Activated CD8-positive, alpha-beta memory T cell treated with anti-CD3 and anti-CD28 coated beads, Interleukin-2, amount 50 U/mL, for 24 hours (primary cell): ENCODE data around the gene UGT1A4.

Experiments
- DNase-seq: peaks from one replicate; pipeline ENCODE4 v3.0.0-alpha.2; 2020; ENCODE audit errors: extremely low read depth

Gene UGT1A4

GRCh38 chr2:233718552-233718951 is at the start of gene UGT1A4:
Gene UGT1A4 (plus strand): TSS chr2:233718736. CDS start chr2:233718821, 85 bp downstream.
- no peak for DNase-seq

DNA sequence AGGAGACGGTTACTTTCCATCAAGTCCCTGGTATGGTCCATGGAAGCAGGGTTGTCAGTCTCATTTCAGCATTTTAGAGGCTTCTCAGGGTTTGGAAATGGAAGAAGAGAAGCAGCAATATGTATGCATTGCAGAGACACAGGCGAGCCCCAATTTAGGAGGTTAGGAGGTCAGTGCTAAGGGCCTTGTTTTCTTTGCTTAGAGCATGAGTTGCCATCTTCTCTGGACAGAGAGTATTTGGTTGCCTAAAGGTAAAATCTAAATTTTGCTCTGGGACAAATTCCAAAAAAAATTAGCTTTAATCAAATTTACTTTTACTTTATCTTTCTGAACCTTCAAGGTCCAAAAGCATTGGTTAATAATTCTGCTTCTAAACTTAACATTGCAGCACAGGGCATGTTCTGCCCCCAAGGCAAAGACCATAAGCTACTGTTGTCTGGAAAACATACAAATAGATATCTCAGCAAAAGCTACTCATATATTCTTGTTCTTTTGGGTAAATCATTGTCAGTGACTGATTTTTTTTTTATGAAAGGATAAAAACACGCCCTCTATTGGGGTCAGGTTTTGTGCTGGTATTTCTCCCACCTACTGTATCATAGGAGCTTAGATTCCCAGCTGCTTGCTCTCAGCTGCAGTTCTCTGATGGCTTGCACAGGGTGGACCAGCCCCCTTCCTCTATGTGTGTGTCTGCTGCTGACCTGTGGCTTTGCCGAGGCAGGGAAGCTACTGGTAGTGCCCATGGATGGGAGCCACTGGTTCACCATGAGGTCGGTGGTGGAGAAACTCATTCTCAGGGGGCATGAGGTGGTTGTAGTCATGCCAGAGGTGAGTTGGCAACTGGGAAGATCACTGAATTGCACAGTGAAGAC is 47.0 kb upstream of the UGT1A4 start, which contains the start of gene UGT1A9:
Gene UGT1A9 (plus strand): TSS at position 609 of the 872 bp plus-strand sequence. CDS start 37 bp downstream, at position 646.
- no peak for DNase-seq

DNA sequence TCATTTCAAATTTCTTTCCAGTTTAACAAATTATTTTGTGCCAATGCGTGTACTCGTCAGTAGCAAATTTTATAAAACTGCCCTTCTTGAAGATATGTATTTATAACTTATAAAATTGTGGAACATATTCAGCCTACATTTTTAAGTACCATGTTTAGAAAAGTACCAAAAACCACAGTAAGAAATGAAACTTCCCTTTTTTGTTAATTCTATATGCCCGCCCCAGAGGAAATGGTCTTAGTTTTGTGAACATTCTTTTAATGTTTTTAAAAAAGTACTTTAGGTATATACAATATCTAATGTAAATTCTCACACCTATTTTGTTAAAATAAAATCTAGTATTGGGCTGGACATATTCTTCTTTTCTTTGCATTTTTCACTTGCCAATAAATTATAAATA is 45.6 kb upstream of the UGT1A4 start:
- no peak for DNase-seq

DNA sequence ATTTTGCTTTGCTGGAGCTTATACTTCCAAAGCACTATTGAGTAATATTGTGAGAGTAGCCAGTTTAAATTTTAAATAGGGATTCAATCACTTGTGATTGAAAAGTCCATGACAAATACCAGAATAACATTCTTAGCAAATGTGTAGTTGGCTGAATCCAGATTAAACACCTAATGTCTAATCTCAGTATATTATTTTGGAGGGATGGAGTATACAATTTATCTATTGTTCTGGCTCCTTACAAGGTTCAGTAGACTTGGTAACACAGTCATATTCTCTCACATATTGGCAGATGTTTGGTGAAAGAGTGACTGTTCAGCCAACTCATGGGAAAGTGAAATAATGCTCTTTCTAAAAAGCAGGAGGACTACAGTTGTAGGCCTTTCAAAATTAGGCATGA is 44.6 kb upstream of the UGT1A4 start:
- no peak for DNase-seq

- no peak for DNase-seq
Measured at GRCh38 chr2:233674314-233674713, 44.2 kb upstream of the UGT1A4 start.

DNA sequence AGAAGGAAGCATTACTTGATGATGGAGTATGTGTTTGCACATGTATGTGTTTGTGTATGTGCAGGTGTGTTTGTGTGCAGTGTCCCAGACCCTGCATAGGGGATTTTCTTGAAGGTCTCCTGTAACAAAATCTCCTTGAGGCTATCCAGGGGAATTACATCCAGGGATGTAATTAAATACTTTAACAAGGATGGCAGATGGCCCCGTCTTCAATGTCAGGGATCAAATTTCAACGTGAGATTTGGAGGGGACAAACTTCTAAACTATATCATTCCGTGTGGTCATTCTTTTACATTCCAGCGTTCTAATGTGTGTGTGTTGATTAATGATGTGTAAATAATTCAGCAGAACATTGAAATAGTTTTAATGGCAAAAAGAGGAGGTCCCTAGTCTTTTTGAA is 43.5 kb upstream of the UGT1A4 start:
- DNase-seq: no peak

GRCh38 chr2:233676046-233676445 is 42.5 kb upstream of the UGT1A4 start:
- DNase-seq: no peak

DNA sequence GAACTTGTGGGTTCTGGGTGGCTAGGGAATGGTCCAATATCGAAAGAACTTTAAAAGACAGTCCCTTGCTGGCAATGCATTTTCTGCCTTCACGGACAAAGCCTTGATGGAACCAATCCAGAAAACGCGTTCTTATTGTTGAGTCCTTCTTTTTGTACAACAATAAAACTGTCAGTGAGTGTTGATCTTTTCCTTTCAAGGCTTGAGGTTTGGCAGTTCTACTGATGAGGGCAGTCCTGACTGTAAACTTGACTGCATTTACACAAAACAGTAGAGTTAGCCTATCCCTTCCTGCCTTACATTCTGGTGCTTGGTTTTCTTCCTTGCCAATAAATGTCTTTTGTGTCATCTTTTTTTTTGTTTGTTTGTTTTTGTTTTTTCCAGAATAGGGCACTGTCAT is 39.3 kb upstream of the UGT1A4 start:
- DNase-seq: no peak

DNA sequence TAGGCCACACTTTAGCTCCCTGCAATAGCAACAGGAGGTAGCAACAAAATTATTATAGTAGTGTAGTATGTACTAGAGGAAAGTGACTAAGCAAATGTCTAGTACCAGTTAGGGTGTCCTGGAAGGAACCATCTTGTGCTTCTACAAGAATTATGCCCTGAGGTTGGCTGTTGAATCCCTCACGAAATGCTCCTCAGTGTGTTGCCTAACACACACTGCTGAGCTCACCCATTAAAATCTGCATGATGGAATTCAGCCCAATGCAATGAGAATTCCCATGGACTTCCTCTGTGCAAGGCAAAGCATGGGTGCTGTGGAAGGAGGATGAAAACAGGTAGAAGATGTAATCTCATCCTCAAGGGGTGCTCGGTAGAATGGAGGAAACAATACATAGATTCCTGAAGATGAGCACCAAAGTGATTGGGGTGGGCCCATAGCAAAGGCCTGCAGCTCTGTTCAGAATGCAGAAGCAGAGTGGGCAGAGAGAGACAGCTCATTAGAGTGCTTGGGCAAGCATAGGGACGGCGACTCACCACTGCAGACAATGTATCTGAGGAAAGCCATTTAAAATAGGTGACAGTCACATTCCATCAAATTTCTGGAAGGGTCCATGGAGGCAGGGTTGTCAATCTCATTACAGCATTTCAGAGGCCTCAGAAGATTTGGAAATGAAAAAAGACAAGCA is 38.0 kb upstream of the UGT1A4 start:
- DNase-seq: no peak

DNA sequence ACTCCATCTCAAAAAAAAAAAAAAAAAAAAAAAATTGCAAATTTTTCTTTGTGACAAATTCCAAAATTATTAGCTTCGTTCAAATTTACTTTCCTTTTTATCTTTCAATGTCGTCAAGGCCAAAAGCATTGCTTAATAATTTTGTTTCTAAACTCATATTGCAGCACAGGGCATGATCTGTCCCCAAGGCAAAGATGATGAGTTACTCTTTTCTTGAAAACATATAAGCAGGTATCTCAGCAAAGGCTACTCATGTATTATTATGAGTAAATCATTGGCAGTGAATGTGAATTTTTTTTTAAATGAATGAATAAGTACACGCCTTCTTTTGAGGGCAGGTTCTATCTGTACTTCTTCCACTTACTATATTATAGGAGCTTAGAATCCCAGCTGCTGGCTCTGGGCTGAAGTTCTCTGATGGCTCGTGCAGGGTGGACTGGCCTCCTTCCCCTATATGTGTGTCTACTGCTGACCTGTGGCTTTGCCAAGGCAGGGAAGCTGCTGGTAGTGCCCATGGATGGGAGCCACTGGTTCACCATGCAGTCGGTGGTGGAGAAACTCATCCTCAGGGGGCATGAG is 36.9 kb upstream of the UGT1A4 start, which contains the start of gene UGT1A7:
Gene UGT1A7 (plus strand): TSS at position 381 of the 579 bp plus-strand sequence. CDS start 37 bp downstream, at position 418.
- DNase-seq: no peak

DNA sequence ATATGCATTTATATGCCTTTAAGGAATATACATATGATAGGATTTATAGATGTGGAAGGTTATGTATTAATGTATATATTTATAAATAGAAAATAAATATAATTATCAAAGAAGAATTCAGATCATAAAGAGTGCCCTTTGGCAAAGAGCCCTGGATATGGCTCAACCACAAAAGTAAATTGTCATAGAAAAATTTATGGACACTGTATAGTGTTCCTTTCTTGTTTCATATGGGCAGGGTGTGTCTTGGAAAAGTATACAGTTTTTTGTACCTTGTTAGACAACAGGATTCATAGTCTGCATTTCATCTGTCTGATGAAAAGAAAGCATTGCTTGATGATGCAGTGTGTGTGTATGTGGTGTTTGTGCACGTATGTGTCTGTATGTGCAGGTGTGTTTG is 33.9 kb upstream of the UGT1A4 start:
- no peak for DNase-seq

GRCh38 chr2:233686928-233687327 is 31.6 kb upstream of the UGT1A4 start:
- DNase-seq: no peak

DNA sequence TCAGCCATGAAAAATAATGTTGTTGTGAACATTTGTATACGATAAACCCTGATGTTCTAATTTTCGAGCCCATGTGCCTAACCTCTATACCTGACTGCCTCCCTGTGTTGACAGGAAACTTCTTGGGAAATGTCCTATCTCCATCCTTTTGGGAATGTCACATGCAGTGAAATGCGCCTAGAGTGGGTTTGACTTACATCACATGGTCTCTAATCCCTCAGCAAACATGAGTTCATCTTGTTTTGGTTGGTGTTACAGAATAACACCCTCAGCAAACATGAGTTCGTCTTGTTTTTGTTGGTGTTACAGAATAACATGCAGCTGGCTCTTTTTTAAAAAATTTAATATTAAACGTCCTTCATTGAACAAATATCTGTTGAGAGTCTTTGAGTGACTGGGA is 30.2 kb upstream of the UGT1A4 start:
- DNase-seq: no peak

- DNase-seq: no peak
Measured at GRCh38 chr2:233689031-233689430, 29.5 kb upstream of the UGT1A4 start.

- DNase-seq: no peak
Measured at GRCh38 chr2:233689501-233689900, 29.0 kb upstream of the UGT1A4 start.

- DNase-seq: no peak
Measured at GRCh38 chr2:233690444-233690843, 28.1 kb upstream of the UGT1A4 start.

DNA sequence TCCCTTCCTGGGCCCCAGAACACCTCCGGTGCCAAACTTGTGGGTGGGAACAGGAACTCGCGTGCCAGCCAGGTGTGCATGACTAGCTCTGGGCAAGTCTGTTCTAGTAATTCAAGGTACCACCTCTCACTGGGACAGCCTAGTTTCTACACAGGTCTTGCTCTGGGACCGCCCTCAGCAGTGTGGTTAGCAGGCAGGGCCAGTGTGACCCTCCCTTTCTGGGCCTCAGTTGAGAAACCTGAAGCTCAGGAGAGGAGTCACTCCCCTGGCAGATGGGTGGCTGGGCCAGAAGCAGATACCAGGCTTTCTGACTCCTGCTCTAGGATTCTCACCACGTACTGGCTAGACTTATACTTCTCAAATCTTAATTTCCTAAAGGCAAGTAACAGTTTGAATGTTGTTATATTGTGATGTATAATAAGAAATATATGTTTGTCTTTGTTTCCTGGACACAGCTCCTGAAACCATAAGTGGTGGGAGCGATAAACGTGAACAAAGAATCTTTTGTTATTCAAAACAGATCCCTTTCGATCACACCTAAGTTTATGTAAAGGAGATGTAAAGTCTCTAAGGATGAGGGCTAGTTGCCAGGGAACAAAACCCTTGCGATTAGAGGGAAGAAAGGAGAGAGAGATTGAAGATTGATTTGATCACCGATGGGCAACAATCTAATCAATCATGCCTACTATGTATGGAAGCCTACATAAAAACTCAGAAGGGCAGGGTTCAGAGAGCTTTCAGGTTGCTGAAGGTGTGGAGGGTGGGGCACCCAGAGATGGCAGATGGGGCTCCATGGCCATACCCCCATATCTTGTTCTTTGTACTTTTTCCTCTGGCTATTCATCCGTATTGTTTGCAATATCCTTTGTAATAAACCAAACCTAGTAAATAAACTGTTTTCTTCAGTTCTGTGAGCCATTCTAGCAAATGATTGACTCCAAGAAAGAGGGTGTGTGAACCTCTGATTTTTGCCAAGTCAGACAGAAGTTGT is 26.8 kb upstream of the UGT1A4 start:
- no peak for DNase-seq

GRCh38 chr2:233692648-233693047 is 25.9 kb upstream of the UGT1A4 start, which contains the start of gene UGT1A6:
Gene UGT1A6 (plus strand): TSS chr2:233692890. CDS start chr2:233693005, 115 bp downstream.
- no peak for DNase-seq

DNA sequence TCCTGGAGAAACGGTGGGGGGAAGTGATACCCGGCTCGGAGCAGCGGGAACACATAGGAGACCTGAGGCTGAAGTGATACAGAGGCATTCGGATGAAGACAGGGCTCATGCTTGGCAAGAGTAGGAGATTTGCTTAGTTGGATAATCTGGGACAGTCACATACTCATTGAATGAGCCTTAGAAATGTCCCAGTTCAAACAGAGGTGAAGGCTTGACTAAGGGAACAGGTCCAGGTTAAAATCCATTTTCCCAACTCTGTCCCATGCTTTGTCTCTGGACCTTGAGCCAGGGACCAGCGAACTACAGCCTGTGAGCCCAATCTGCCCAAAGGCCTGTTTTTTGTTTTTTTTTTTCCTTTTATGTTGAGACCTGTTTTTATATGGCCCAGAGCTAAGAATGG is 24.6 kb upstream of the UGT1A4 start:
- no peak for DNase-seq

- DNase-seq: no peak
Measured at GRCh38 chr2:233698740-233699139, 19.8 kb upstream of the UGT1A4 start.

DNA sequence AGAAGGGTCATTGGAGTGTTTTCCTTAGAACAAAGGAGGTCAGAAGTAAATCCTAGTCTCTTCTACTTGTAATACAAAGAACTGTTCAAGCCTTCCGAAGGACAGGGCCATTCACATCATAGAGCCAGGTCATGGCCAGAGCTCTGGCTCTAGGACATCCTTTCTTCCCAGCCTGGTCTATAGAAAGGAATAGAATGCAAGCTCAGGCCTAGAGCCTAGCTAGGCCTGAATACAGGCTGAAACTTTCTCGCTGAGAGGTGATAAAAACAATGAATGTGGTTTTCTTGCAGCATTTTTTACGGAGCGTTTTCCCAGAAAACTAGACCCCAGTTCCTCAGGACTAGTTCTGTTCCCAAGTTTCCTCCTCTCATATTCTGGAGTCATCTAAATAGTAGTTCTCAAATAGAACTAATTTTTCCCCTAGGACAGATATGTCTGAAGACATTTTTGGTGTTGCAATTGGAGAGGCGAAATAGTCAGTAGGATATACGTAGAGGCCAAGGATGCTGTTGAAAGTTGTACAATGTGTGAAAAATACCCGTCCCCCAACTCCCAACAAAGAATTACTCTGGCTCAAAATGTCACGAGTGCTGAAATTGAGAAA is 19.0 kb upstream of the UGT1A4 start:
- no peak for DNase-seq
